ENCODE measurements around the gene OPALIN.

GRCh38 chr10:96309628-96310320 is 49.0 kb downstream of the OPALIN start:
- TF ChIP-seq CTCF (conservative IDR thresholded peaks at IDR 0.05; ENCODE audit: low read length) = no peak
- no peak for TF ChIP-seq EZH2phosphoT487 (IDR thresholded peaks at IDR 0.05; ENCODE audit: borderline replicate concordance)
